CD14-positive monocyte (primary cell): ENCODE measurements around the gene BLMH. TPM values are rescaled to one million over a fixed set of nuclear protein-coding genes. Genes with fewer than 3 reads are reported as not detected.

ENCODE experiments used
- DNase-seq, 3 donors: peaks; one replicate each; pipeline ENCODE4 v3.0.0-alpha.2; 2011 to 2022
- H2AFZ ChIP-seq: 2 replicates; pipeline ENCODE4 v1.6.0; 2012; ENCODE audit warnings: mild to moderate bottlenecking, low read depth, low read length, inconsistent platforms; ENCODE audit not compliant: insufficient read depth, poor library complexity, severe bottlenecking
- H3K27ac ChIP-seq, 2 donors: 1 replicate in 1 of 2; 2 replicates in 1 of 2; pipeline ENCODE4 v1.5.1; 2012 to 2013; ENCODE audit warnings: low read length in 2 of 2, control low read depth in 1 of 2, inconsistent platforms in 1 of 2, low read depth in 1 of 2, mild to moderate bottlenecking in 1 of 2
- H3K27me3 ChIP-seq, 2 donors: one replicate each; pipeline versions ENCODE4 v1.6.0 to v1.6.1; 2011 to 2013; ENCODE audit warnings: low read length in 2 of 2; ENCODE audit not compliant: control insufficient read depth in 2 of 2, insufficient read depth in 2 of 2
- H3K36me3 ChIP-seq, 2 donors: replicated peaks in 1 of 2; 1 replicate in 1 of 2; 2 replicates in 1 of 2; pipeline versions ENCODE4 v1.5.1 to v1.6.1; 2012 to 2013; ENCODE audit warnings: low read length in 2 of 2, control low read depth in 1 of 2, inconsistent platforms in 1 of 2, mild to moderate bottlenecking in 1 of 2; ENCODE audit not compliant: insufficient read depth in 2 of 2, control insufficient read depth in 1 of 2
- H3K4me1 ChIP-seq, 2 donors: 1 replicate in 1 of 2; 2 replicates in 1 of 2; pipeline versions ENCODE4 v1.5.1 to v1.6.1; 2012 to 2013; ENCODE audit warnings: low read length in 2 of 2, control low read depth in 1 of 2, inconsistent platforms in 1 of 2, mild to moderate bottlenecking in 1 of 2, moderate library complexity in 1 of 2; ENCODE audit not compliant: insufficient read depth in 2 of 2, control insufficient read depth in 1 of 2
- H3K4me2 ChIP-seq: replicated peaks from 2 replicates; pipeline ENCODE3; 2012; ENCODE audit warnings: low read length, moderate library complexity, mild to moderate bottlenecking; ENCODE audit not compliant: poor library complexity, severe bottlenecking; ENCODE audit errors: extremely low read depth
- H3K4me3 ChIP-seq, 3 experiments: fragments of 200-600 bp in 1 of 3; sonication (generic) in 1 of 3; replicated peaks in 1 of 3; 1 replicate in 2 of 3; 2 replicates in 1 of 3; pipeline ENCODE4 v1.5.1; 2011 to 2013; ENCODE audit warnings: low read length in 3 of 3, mild to moderate bottlenecking in 3 of 3, control low read depth in 2 of 3, low read depth in 2 of 3, inconsistent platforms in 1 of 3, moderate library complexity in 1 of 3
- H3K79me2 ChIP-seq: 2 replicates; pipeline ENCODE4 v1.6.0; 2012; ENCODE audit warnings: mild to moderate bottlenecking, control low read depth, inconsistent platforms, low read length, moderate library complexity; ENCODE audit not compliant: insufficient read depth
- H3K9ac ChIP-seq: 2 replicates; pipeline ENCODE4 v1.6.0; 2017; ENCODE audit warnings: low read length, mild to moderate bottlenecking; ENCODE audit not compliant: insufficient read depth, poor library complexity, severe bottlenecking
- H3K9me3 ChIP-seq, 2 donors: replicated peaks in 1 of 2; 1 replicate in 1 of 2; 2 replicates in 1 of 2; pipeline versions ENCODE4 v1.5.1 to v1.6.1; 2012 to 2013; ENCODE audit warnings: low read length in 2 of 2, control low read depth in 1 of 2; ENCODE audit not compliant: control insufficient read depth in 1 of 2, insufficient read depth in 1 of 2
- H4K20me1 ChIP-seq: 2 replicates; pipeline ENCODE4 v1.6.0; 2012; ENCODE audit warnings: mild to moderate bottlenecking, low read length, control low read depth, moderate library complexity; ENCODE audit not compliant: insufficient read depth
- H3K27ac Mint-ChIP-seq, 7 donors: one replicate each; pipeline ENCODE4 v1.8.0; 2020; ENCODE audit warnings: mild to moderate bottlenecking in 7 of 7, mixed read lengths in 7 of 7, moderate library complexity in 6 of 7, inconsistent platforms in 2 of 7
- H3K27me3 Mint-ChIP-seq, 3 donors: one replicate each; pipeline ENCODE4 v1.8.0; 2021 to 2022; ENCODE audit warnings: low read depth in 3 of 3, mild to moderate bottlenecking in 3 of 3, mixed read lengths in 3 of 3, moderate library complexity in 3 of 3, inconsistent platforms in 1 of 3
- H3K36me3 Mint-ChIP-seq, 2 donors: one replicate each; pipeline ENCODE4 v1.8.0; 2020; ENCODE audit warnings: mixed read lengths in 2 of 2, inconsistent platforms in 1 of 2, mild to moderate bottlenecking in 1 of 2
- H3K4me1 Mint-ChIP-seq: one replicate; pipeline ENCODE4 v1.8.0; 2020; ENCODE audit warnings: mild to moderate bottlenecking, mixed read lengths
- H3K4me3 Mint-ChIP-seq, 2 donors: one replicate each; pipeline ENCODE4 v1.8.0; 2020; ENCODE audit warnings: mild to moderate bottlenecking in 2 of 2, mixed read lengths in 2 of 2, moderate library complexity in 1 of 2
- H3K9me3 Mint-ChIP-seq, 7 donors: one replicate each; pipeline ENCODE4 v1.8.0; 2020 to 2022; ENCODE audit warnings: mixed read lengths in 7 of 7, mild to moderate bottlenecking in 6 of 7, moderate library complexity in 6 of 7, inconsistent platforms in 2 of 7
- CTCF ChIP-seq: fragments of 200-600 bp; IDR thresholded peaks from one replicate; pipeline ENCODE4 v1.8.0; 2022; ENCODE audit warnings: antibody characterized with exemption, mild to moderate bottlenecking
- WGBS: methylation state at CpG from one replicate; pipeline ENCODE4 v1.1.5; 2013; ENCODE audit warnings: missing lambda C conversion rate; ENCODE audit not compliant: insufficient coverage; 5-methylcytosine and 5-hydroxymethylcytosine counted together
- intact Hi-C, 2 donors: fragments of 100-400 bp; cut with micrococcal nuclease; formaldehyde crosslinking; loops; one replicate each; pipeline versions ENCODE4 v1.15.0 to v1.15.1; 2023
- polyA plus RNA-seq, 3 donors: library from polyadenylated mRNA; depleted of rRNA in 1 of 3; unstranded in 2 of 3; stranded (reverse) in 1 of 3; fragments of 300-500 nt in 2 of 3; fragments of >200 nt in 1 of 3; fragmentation: Illumina TruSeq in 2 of 3; gene quantifications; 1 replicate in 2 of 3; 2 replicates in 1 of 3; pipeline ENCODE4 v1.2.3, GENCODE V29; 2012 to 2021

The BLMH gene
- polyA plus RNA-seq, 3 donors = 6.6 to 10.8 (median 10.4) TPM

- DNase-seq = no peak
- no peak overlapping the region for H3K9ac ChIP-seq
- H3K27ac Mint-ChIP-seq = no peak overlapping the region
- H3K27ac ChIP-seq = no peak overlapping the region
- no peak overlapping the region for H3K4me2 ChIP-seq
- no peaks in the 10 kb centered on the region for H3K36me3 Mint-ChIP-seq
- TF ChIP-seq CTCF = no peak
- no peaks in the 10 kb centered on the region for H3K36me3 ChIP-seq
- peaks cover 0 to 5% of the 10 kb centered on the region in 2 donors for H3K4me1 ChIP-seq
- peaks cover 0 to 1% (median 0%) of the 10 kb centered on the region in 7 donors for H3K9me3 Mint-ChIP-seq
- no peaks in the 10 kb centered on the region for H3K79me2 ChIP-seq
- H3K27me3 Mint-ChIP-seq = peaks cover 2 to 18% (median 16%) of the 10 kb centered on the region in 3 donors
- peaks cover 10% of the 10 kb centered on the region for H3K4me1 Mint-ChIP-seq
- H2AFZ ChIP-seq = no peak overlapping the region
- no peak overlapping the region for H3K4me3 ChIP-seq
- intact Hi-C loops = no loop called here
- no peaks in the 10 kb centered on the region for H4K20me1 ChIP-seq
- no peaks in the 10 kb centered on the region for H3K9me3 ChIP-seq
- WGBS = 77% methylated on average over 3 of the region's 6 CpGs
- no peak overlapping the region for H3K4me3 Mint-ChIP-seq
- no peaks in the 10 kb centered on the region for H3K27me3 ChIP-seq
These were observed 80.4 kb downstream of the BLMH start for GRCh38 chr17:30211371-30211770.

- Mint-ChIP-seq H3K27ac (no peak overlapping the region), H3K9me3 (peaks cover 0 to 1% (median 0%) of the 10 kb centered on the region in 7 donors), H3K4me3 (no peak overlapping the region), H3K4me1 (peaks cover 10% of the 10 kb centered on the region), H3K27me3 (peaks cover 2 to 22% (median 18%) of the 10 kb centered on the region in 3 donors), H3K36me3 (no peaks in the 10 kb centered on the region)
- Histone ChIP-seq H3K79me2 (no peaks in the 10 kb centered on the region), H3K4me2 (no peak overlapping the region), H2AFZ (no peak overlapping the region), H4K20me1 (no peaks in the 10 kb centered on the region), H3K27me3 (no peaks in the 10 kb centered on the region), H3K36me3 (no peaks in the 10 kb centered on the region), H3K9ac (no peak overlapping the region), H3K9me3 (no peaks in the 10 kb centered on the region), H3K4me3 (no peak overlapping the region), H3K27ac (no peak overlapping the region), H3K4me1 (peaks cover 0 to 5% of the 10 kb centered on the region in 2 donors)
- 100% methylated on average over 6 of the region's 10 CpGs for WGBS
- no peak for DNase-seq
- intact Hi-C loops = no loop called here
- no peak for TF ChIP-seq CTCF
These were observed 80.8 kb downstream of the BLMH start for GRCh38 chr17:30210901-30211300.
